HG02610 (cell line): ENCODE results near the gene ATP10A.
A peak's percentile ranks its signal among the peaks of the same experiment; 100 is the strongest.
"Not testable (repeated sequence)": the region's sequence is repeated elsewhere in the genome, so short reads cannot be mapped to it uniquely, and the experiment has no call there.

Experiments used
- ATAC-seq: cut with Tn5 transposase; IDR thresholded peaks from one replicate; pipeline ENCODE4 v1.9.1; 2021; ENCODE audit warnings: mild to moderate bottlenecking, moderate library complexity; ENCODE audit not compliant: unreplicated experiment

Gene ATP10A

DNA sequence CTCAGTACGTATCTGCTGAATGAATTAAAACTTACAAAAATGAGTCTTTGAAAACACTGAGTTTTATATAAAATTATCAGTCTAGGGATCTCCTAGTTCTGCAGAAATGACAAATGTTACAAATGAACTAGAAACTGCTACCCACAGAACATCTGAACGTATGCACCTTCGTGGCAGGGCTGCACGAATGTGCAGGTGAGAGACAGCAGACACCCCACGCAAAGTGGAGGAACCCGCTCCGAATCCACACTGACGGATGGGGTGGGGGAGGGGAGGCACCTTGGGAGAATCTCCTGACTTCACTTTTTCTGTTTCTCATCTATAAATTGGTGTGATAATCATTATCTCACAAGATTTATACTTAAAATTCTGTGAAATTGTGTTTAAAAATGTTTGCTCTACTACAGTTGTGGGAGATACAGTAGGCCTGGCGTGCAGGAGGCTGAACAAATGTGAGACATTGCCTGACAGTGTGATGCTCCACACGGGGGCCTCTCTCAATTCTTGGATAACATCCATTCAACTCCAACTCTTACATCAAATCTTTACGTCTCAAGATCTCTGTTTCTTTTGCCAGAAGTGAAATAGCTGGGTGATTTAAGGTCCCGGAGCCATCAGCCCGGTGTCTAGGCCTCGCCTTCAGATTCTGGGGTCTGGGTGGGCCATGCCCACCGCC, 86.9 kb downstream of the ATP10A start:
- ATAC-seq = no peak

DNA sequence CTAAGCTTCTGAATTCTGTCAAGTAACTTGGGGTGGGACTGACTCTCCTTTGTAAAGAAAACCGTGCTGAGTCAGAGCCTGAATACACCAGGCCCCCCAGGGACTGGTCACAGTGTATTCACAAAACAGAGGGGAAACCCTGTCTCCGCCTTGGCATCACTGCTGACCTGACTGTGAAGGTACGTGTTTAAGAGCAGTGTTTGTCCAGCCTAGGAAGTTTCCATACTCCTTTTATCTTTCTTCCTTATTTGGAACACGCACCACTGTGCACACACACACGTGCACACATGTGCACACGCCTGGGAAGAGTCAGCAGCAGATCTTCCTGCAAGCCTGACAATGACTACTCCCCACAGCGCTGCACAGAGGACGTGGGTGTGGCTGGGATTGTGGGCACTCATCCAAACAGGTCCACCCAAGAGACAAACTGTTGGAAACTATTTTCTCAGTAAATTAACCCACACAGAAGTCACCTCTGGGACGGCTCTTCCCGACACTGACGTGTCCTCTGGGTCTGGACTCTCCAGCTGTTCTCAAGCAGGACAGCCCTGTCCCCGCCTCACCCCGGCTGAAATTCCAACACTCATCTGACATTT, 87.7 kb downstream of the ATP10A start:
- ATAC-seq = peak; percentile 95

DNA sequence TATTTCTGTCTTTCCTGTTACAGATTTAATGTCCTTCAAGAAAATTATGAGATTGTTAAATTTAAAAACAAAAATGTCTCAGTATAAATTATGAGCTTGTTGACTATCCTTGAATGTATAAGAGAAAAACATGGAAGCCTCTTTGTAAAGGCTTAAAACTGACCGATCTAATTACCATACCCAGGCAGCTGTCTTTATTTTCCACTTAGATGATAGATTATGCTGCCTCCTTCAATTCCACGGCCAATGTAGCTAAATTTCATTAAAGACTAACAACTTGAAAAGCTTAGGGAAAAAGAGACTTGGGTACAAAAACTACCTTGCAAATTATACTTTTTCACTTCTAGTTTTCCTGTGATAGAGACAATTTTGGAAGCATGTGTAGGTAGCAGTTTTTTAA, 88.3 kb downstream of the ATP10A start:
- no peak for ATAC-seq

DNA sequence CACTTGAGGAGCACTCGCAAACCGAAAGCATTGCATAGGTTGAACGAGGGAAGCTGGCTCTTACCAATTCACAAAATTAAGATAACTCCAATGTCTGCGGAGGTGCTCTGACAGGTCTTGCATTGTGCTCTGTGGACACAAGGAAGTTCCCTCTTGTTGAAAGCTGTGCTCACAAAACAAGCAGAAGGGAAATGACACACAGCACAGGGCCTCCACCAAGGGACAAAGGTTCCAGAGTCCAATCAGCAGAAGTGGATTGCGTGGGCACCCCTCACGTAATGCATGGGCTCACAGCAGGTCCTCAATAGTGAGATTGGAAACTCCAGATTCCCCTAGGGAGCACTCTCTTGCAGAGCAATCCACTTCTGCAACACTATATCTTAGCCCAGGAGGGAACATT, 89.9 kb downstream of the ATP10A start:
- ATAC-seq = no peak

DNA sequence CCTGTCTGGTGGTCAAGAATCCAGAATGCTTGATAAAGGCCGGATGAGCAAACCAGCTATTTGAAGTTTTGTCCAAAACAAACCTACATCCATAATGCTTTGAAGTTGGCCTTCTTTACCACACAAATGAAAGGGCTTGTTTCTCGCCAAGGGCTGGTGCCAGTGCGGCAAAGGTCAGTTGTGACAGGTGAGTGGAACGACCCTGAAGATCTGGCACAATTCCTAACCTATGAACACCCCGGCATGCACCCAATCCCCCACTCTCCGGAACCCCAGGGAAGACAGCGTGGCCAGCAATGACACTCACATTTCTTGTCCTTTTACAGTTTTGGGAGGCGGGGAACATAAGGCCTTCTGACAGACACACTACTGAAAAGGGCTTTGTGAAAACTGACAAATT, 90.6 kb downstream of the ATP10A start:
- no peak for ATAC-seq

DNA sequence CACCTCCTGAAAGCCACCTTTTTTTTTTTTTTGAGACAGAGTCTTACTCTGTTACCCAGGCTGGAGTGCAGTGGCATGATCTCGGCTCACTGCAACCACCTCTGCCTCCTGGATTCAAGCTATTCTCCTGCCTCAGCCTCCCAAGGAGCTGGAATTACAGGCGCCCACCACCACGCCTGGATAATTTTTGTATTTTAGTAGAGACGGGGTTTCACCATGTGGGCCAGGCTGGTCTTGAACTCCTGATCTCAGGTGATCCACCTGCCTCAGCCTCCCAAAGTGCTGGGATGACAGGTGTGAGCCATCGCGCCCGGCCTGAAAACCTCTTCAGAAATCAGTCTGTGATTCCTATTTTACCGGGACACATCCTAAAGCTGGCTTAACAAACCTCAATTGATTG, 91.4 kb downstream of the ATP10A start:
- not testable (repeated sequence) for ATAC-seq

DNA sequence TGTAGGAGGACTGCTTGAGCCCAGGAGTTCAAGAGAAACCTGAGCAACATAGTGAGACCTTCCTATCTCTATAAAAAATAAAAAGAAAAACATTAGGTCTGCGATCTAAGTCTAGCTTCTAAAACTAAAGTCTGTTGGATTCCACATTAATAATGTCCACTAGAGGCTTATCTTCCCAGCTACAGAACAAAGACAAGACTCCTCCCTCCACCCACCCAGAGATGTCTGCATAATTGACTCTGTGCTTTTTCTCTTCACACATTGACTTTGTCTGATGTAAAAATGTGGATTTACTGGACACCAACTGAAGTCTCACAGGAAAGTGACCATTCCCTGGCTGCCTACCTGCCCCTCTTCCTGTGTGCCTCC, 91.8 kb downstream of the ATP10A start:
- ATAC-seq = no peak

DNA sequence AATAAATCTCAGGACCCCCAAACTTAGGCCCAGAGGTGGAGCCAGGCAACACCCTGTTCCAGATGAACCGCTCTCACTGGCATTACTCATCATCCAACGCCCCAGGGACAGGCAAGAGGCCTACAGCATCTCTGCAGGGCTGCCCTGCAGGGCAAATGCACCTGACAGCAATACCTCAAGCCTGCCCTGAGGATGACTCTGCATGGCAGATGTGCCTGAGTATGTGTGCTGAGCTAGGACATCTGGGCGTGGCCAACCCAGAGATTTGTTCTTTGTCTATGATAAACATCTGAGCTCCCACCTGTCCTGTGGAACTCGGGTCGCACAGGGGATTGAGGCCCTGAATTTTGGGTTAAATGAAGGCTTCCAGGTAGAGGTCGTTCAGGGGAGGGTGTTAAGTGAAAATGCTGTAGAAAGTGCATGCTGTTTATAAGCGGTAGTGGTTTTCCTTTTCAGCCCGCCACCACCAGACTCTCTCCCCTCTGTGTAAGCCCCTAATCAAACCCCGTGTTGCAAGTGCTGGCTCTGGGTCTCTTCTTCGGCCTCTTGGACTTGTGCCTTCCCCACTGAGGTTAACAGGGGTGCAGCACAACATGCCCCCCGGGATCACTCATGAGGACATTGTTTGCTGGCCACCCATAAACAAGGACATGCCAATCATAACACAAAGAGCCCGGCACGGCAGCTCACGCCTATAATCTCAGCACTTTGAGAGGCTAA, 92.3 kb downstream of the ATP10A start:
- ATAC-seq = no peak

DNA sequence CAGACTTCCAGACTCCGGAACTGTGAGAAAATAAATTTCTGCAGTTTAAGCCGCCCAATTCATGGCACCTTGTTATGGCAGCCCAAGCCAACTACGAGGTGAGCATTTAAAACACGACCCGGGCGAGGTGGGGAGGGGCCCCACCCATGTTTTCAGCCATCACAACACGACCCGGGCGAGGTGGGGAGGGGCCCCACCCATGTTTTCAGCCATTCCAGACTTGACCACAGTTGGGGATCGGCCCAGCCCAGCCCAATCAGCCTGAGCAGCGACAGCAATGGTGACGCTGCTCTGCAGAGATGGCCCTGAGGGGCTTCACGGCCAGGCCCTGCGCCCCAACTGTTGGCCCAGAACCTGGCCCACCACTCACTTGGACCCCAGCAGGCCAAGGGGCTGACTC, 93.1 kb downstream of the ATP10A start:
- ATAC-seq = no peak

DNA sequence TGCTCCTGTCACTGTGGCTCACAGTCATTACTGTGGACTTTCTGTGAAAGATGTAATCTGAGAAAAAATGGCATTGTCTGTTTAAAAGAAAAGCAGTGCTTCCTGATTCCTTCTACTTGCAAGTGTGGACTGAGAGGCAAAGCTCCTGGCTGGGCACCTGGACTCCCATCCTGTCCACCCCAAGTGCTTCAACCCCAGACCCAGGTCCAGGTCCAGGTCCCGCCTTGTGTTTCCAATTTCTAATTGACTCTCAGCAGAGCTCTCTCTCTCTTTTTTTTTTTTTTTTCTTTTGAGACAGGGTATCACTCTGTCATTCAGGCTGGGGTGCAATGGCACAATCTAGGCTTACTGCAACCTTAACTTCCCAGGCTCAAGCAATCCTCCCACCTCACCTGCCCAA, 94.9 kb downstream of the ATP10A start:
- no peak for ATAC-seq

DNA sequence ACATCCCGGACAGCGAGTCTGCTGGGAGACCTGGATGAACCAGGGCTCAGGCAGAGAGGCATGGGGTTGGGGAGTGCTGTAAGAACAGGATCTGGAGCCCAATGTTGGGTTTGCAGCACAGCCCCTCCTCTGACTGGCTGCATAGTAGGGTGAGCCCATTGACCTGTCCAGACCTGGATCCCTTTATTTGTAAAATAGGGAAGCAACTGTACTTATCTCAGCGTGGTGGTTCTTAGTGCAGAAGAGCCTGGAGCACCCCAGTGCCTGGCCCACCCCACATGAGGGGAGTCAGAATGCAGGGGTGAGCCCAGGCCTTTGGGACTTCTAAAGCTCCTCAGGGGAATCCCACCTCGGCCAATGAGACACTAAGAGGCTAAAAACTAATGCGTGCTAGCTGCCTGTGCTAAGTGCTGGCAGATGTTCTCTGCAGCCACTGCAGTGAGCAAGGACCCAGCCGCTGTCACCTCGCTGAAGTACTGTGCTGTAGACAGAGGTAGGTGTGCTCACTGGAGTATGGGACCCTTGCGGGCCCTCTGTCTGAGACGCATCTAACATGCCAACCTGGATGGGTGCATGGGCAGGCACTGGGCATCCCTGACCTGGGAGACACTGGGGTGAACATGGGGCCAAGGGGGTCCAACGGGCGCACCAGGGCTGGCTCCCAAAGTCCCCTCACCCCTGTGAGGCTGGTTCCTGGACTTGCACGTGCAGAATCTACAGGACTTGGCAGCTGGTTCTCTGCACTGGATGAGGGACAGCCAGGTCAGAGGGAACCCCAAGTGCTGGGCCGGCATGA, 95.6 kb downstream of the ATP10A start:
- no peak for ATAC-seq

DNA sequence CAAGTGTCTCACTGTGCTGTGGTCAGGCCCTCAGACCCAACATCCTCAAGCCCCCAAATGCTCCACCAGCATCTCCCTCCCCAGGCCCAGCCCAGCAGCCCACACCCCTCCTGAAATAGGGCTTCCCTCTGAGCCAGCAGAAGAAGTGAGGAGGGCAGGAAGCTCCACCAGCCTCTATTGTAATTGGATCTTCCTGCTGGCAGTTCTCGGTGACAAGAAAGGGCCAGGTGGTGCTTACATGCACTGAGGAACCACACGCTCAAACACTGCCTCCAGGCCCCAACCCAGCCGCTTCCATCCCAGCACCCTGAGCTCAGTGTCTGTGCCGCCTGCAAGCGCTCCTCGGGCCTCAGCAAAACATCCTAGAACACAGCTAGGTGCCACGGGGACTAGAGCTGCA, 96.7 kb downstream of the ATP10A start:
- ATAC-seq = no peak

DNA sequence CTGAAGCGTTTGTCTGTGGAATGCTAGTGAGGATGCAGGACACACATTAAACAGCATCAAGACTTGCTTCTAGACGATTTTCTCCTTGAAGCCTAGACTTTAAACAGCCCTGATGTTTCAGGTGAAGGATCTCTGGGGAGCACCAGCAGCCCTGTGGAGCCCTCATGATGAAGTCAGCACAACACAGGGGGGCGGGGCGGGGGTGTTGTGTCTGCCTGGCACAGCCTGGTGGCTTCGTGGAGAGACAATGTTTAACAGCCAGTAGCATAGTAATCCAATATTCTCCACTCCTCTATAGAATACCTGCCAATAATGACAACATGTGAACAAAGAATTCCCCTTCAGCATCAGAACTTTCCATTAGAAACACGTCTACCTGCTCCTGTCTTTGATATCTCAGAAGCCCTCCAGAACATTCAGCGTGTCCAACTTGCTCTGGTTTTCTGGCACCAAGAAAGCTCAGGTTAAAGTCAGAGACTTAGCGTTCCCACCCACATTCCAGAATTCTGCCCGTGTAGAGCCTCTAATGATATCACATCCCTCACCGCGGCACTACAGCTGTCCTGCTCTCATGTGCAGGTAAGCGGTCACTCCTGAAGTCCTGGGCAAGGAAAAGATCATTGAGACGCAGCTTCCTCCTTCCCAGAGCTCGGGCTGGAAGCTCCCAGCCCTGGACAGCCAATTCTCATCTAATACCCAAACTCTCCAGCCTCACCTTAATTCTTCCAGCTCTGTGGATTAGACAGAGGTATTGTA, 98.0 kb downstream of the ATP10A start:
- no peak for ATAC-seq

DNA sequence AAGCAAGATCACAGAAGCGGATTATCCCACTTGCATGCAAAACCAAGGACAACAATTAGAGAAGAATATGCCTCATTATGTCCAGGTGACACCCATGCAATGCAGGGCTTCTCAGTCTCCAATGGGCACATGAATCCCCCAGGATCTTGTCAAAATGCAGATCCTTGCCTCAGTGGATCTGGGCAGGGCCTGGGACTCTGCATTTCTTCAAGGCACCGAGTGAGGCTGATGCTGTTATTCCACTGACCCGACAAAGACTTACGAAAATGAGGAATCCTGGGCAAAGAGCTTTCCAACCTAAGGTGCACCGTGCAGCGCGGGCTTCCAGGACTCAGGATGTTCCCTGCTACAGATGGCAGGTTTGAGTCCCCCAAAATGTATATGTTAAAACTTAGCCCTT, 99.2 kb downstream of the ATP10A start:
- ATAC-seq = no peak

DNA sequence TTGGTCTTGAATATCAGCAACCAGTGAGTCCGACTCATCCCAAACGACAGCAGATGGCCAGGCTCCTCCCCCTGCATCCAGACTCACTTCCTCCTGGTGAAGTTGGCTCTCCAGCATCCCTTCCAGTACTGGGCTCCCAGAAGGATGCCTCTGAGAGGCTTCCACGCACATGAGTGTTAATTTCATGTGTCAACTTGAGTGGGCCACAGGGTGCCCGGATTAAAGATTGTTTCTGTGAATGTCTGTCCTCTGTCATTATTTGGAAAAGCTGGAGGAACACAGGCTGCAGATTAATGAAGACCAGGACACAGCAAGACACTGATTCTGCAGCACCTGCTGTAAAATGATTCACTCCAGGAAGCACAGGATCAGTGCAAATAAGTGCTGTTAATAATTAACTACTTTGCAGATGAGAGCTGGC, 99.8 kb downstream of the ATP10A start:
- ATAC-seq = no peak

DNA sequence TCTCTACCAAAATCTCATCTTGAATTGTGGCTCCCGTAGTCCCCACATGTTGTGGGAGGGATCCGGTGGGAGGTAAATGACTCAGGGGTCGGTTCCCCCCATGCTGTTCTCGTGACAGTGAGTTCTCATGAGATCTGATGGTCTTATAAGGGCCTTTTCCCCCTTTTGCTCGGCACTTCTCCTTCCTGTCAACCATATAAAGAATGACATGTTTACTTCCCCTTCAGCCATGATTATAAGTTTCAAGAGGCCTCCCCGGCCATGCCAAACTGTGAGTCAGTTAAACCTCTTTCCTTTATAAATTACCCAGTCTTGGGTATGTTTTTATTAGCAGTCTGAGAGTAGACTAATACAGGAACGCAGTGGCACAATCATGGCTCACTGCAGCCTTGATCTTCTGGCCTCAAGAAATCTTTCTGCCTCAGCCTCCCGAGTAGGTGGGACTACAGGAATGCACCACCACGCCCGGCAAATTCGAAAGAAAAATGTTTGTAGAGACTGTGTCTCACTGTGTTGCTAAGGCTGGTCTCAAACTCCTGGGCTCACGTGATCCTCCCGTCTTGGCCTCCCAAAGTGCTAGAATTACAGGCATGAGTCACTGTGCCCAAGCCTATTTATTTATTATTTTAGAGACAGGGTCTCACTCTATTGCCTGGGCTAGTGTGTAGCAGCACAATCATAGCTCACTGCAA, 101.0 kb downstream of the ATP10A start:
- ATAC-seq = no peak

DNA sequence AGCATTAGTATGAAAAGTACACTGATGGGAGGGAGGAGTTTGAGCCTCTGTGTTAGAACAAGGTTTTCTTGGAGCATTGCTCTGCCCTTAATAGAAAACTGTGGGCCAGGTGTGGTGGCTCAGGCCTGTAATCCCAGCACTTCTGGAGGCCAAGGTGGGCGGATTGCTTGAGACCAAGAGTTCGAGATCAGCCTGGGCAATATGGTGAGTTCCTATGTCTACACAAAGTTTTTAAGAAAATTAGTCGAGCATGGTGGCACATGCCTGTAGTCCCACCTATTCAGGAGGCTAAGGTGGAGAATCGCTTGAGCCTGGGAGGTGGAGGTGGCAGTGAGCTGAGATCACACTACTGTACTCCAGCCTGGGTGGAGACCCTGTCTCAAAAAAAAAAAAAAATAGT, 103.7 kb downstream of the ATP10A start:
- no peak for ATAC-seq

DNA sequence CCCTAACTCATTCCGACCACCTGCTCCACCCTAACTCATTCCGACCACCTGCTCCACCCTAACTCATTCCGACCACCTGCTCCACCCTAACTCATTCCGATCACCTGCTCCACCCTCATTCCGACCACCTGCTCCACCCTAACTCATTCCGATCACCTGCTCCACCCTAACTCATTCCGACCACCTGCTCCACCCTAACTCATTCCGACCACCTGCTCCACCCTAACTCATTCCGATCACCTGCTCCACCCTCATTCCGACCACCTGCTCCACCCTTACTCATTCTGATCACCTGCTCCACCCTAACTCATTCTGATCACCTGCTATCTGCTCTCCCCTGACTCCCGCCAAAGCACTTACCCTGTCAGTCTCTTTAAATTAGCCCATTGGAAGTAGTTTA, 104.5 kb downstream of the ATP10A start:
- not testable (repeated sequence) for ATAC-seq

DNA sequence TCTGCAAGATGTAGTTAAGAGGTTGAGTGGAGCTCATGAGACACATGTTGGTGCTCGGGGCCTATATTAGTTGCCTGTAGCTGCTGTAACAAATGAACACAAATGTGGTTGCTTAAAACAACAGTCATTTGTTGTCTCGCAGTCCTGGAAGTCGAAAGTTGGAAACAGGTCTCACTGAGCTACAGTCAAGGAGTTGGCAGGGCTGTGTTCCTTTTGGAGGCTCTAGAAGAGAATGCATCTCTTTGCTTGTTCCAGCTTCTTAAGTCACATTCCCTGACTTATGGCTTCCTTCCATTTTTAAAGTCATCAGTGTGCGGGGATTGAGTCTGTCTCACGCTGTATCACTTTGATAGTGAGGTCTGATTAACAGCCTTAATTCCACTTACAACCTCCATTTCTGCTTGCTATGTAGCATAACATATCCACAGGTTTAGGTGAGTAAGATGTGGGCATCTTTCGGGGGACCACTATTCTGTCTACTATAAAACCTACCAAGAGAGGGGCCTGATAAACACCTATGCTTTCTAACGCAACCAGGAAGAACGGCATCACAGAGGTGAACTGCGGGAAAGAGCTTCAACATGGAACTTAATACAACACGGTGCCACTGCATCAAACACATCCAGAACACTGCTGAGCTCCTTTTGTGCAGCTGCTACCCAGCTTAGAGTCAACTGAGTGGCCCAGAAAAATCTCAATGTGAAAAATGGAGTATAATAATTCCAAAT, 119.4 kb downstream of the ATP10A start:
- ATAC-seq = no peak
